ENCODE data around the gene CMIP. TPM values are rescaled to one million over a fixed set of nuclear protein-coding genes. Genes with fewer than 3 reads are reported as not detected.
A peak's percentile ranks its signal among the peaks of the same experiment; 100 is the strongest.

Gene CMIP
- total RNA-seq, 1 donor from 2014 or later: 163 TPM

DNA sequence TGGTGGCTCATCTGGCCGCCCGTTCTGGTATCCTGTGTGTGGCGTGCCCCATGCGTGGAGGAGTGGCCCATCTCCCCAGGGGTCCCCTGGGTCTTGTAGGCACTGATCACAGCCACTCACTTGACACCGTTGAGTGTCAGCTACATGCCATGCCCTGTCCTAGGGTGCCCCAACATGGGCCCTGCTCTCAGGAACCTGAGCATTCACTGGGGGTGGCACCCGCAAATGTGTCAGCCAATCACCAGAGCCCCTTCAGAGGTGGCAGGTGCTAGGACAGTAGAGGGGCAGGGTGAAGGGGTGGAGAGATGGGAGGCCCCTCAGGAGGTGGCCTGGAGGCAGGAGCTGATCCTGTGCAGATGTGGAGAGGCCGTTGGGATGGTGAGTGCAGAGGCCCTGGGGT lies 27.8 kb downstream of the CMIP start:
- H3K4me3 Mint-ChIP-seq (ENCODE audit: unreplicated experiment): no peak overlapping the region
- H3K4me1 Mint-ChIP-seq (ENCODE audit: low read depth, unreplicated experiment): peaks cover 25% of the 10 kb centered on the region
- no peak for DNase-seq
- H3K9me3 Mint-ChIP-seq (ENCODE audit: unreplicated experiment): peaks cover 3% of the 10 kb centered on the region
- no peak overlapping the region for H3K27ac Mint-ChIP-seq (ENCODE audit: unreplicated experiment)
- H3K27me3 Mint-ChIP-seq (ENCODE audit: unreplicated experiment): peaks cover 10% of the 10 kb centered on the region
- peaks cover 10% of the 10 kb centered on the region for H3K36me3 Mint-ChIP-seq (ENCODE audit: unreplicated experiment)
- TF ChIP-seq, protein P1, sequence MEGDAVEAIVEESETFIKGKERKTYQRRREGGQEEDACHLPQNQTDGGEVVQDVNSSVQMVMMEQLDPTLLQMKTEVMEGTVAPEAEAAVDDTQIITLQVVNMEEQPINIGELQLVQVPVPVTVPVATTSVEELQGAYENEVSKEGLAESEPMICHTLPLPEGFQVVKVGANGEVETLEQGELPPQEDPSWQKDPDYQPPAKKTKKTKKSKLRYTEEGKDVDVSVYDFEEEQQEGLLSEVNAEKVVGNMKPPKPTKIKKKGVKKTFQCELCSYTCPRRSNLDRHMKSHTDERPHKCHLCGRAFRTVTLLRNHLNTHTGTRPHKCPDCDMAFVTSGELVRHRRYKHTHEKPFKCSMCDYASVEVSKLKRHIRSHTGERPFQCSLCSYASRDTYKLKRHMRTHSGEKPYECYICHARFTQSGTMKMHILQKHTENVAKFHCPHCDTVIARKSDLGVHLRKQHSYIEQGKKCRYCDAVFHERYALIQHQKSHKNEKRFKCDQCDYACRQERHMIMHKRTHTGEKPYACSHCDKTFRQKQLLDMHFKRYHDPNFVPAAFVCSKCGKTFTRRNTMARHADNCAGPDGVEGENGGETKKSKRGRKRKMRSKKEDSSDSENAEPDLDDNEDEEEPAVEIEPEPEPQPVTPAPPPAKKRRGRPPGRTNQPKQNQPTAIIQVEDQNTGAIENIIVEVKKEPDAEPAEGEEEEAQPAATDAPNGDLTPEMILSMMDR (IDR thresholded peaks at IDR 0.05; ENCODE audit: partially characterized antibody, unreplicated experiment): no peak

DNA sequence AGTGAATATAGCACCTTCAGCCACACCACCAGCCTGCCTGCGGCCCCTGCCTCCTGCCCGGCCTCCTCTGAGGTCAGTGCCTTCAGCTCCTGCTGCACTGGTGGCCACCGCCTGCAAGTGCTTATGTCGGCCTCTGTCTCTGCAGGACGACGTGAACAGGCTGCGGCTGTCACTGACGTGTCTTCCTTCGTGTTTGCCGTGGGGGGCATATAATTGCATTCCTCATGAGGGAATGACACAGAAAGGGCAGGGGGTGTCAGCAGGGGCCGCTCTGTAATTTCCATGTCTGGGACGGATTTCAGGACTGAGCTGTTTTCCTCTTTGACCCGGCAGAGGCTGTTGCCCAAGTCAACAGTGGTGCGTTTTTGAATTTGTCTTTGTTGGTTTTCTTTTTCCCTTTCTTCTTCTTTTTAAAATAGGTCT lies 28.5 kb downstream of the CMIP start:
- Mint-ChIP-seq H3K27me3 (ENCODE audit: unreplicated experiment) (peaks cover 10% of the 10 kb centered on the region), H3K36me3 (ENCODE audit: unreplicated experiment) (peaks cover 10% of the 10 kb centered on the region), H3K9me3 (ENCODE audit: unreplicated experiment) (peaks cover 3% of the 10 kb centered on the region), H3K4me1 (ENCODE audit: low read depth, unreplicated experiment) (peaks cover 25% of the 10 kb centered on the region), H3K4me3 (ENCODE audit: unreplicated experiment) (no peak overlapping the region), H3K27ac (ENCODE audit: unreplicated experiment) (peak overlapping the region; percentile 14)
- TF ChIP-seq, protein P1 (IDR thresholded peaks at IDR 0.05; ENCODE audit: partially characterized antibody, unreplicated experiment): no peak
- DNase-seq: no peak

GRCh38 chr16:81473558-81473957 lies 28.9 kb downstream of the CMIP start:
- Mint-ChIP-seq H3K4me3 (ENCODE audit: unreplicated experiment) (no peak overlapping the region), H3K27ac (ENCODE audit: unreplicated experiment) (peak overlapping the region; percentile 14), H3K36me3 (ENCODE audit: unreplicated experiment) (peaks cover 10% of the 10 kb centered on the region), H3K4me1 (ENCODE audit: low read depth, unreplicated experiment) (peaks cover 23% of the 10 kb centered on the region), H3K27me3 (ENCODE audit: unreplicated experiment) (peaks cover 10% of the 10 kb centered on the region), H3K9me3 (ENCODE audit: unreplicated experiment) (peaks cover 3% of the 10 kb centered on the region)
- DNase-seq: no peak
- TF ChIP-seq, protein P1 (IDR thresholded peaks at IDR 0.05; ENCODE audit: partially characterized antibody, unreplicated experiment): no peak

DNA sequence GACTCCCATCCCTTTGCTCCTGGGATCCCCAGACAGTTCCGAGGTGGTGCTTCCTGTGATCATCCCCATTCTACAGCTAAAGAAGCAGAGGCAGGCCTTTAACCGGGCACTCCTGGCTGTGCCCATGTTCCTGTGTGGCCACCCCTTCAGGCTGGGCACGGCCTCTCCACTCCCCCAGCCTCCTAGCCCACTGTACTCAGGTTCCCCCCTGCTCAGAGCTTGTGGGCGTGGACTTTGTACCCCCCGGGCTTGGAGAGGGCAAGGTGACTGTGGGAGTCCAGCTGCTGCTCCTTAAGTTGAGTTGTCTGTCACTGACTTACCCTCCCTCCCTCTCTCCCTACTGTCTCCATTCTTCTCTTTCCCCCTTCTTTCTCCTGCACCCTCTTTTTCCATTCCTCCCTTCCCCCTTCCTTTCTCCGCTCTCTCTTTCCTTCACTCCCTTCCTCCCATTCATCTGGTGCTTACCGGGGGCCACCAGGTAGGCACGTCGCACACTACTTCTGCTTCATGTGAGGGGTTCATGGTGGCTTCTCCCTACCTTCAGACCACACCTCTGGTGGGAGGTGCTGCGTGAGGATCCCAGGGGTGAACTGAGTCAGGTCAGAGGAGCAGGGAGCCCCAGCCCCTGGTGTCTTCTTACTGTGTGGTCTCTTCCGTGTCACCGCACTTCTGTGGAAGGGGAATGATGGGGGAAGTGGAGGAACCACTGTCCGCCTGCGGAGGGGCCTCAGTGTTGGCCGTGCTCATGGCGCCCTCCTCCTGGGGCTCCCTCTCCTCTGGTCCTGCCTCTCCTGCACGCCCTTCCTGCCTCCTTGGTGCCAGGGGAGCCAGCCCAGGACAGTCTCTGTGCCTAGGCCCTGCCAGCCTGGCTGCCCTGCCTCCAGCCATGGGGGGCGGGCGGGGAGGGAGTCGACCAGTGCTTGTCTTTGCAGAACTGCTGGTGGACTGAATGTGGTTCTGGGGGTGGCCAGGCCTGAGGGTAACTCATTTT lies 29.7 kb downstream of the CMIP start:
- H3K27ac Mint-ChIP-seq (ENCODE audit: unreplicated experiment): no peak overlapping the region

More for the DNA sequence above, 29.7 kb downstream of the CMIP start:
- H3K4me3 Mint-ChIP-seq (ENCODE audit: unreplicated experiment): no peak overlapping the region
- TF ChIP-seq, protein P1 (IDR thresholded peaks at IDR 0.05; ENCODE audit: partially characterized antibody, unreplicated experiment): no peak
- no peak for DNase-seq
- H3K4me1 Mint-ChIP-seq (ENCODE audit: low read depth, unreplicated experiment): peaks cover 23% of the 10 kb centered on the region
- peaks cover 10% of the 10 kb centered on the region for H3K36me3 Mint-ChIP-seq (ENCODE audit: unreplicated experiment)
- H3K27me3 Mint-ChIP-seq (ENCODE audit: unreplicated experiment): peaks cover 10% of the 10 kb centered on the region
- H3K9me3 Mint-ChIP-seq (ENCODE audit: unreplicated experiment): peaks cover 3% of the 10 kb centered on the region

All from glutamatergic neuron (in vitro differentiated cells).